Heart right ventricle (tissue), 16 donors: ENCODE results near the gene HIRIP3. TPM values are rescaled to one million over a fixed set of nuclear protein-coding genes. Genes with fewer than 3 reads are reported as not detected.

ENCODE experiments used
- ATAC-seq, 8 donors: fragments of 200-7000 bp; cut with Tn5 transposase; one replicate each; pipeline ENCODE4 v1.9.1; 2020; ENCODE audit warnings: mild to moderate bottlenecking in 8 of 8, moderate library complexity in 8 of 8, moderate number of reproducible peaks in 1 of 8
- DNase-seq, 2 donors: peaks; one replicate each; pipeline ENCODE4 v3.0.0-alpha.2; 2020
- H3K27ac ChIP-seq, 10 donors: fragments of 200-600 bp; sonication (generic) in 2 of 10; one replicate each; pipeline versions ENCODE4 v1.5.0 to v1.8.0; 2020 to 2022; ENCODE audit warnings: mild to moderate bottlenecking in 3 of 10
- H3K27me3 ChIP-seq, 7 donors: fragments of 200-600 bp; one replicate each; pipeline ENCODE4 v1.8.0; 2021 to 2022; ENCODE audit warnings: mild to moderate bottlenecking in 2 of 7
- H3K36me3 ChIP-seq, 9 donors: fragments of 200-600 bp; sonication (generic) in 1 of 9; one replicate each; pipeline versions ENCODE4 v1.5.0 to v1.8.0; 2020 to 2022; ENCODE audit warnings: mild to moderate bottlenecking in 2 of 9
- H3K4me1 ChIP-seq, 9 donors: fragments of 200-600 bp; sonication (generic) in 1 of 9; one replicate each; pipeline versions ENCODE4 v1.5.0 to v1.8.0; 2020 to 2022; ENCODE audit warnings: mild to moderate bottlenecking in 4 of 9
- H3K4me3 ChIP-seq, 10 donors: fragments of 200-600 bp; sonication (generic) in 2 of 10; one replicate each; pipeline versions ENCODE4 v1.5.0 to v1.8.0; 2020 to 2022; ENCODE audit warnings: mild to moderate bottlenecking in 7 of 10, moderate library complexity in 2 of 10
- H3K9me3 ChIP-seq, 11 donors: fragments of 200-600 bp in 10 of 11; sonication (generic) in 2 of 11; one replicate each; pipeline versions ENCODE4 v1.5.0 to v1.8.0; 2013 to 2022; ENCODE audit warnings: mild to moderate bottlenecking in 2 of 11, control low read depth in 1 of 11, moderate library complexity in 1 of 11
- WGBS, 2 donors: extraction: QIAGEN DNeasy Blood & Tissue Kit; methylation state at CpG; one replicate each; pipeline ENCODE4 v1.1.7; 2013; ENCODE audit warnings: inconsistent platforms in 1 of 2; 5-methylcytosine and 5-hydroxymethylcytosine counted together
- intact Hi-C, 10 donors: fragments of 100-400 bp; cut with DNase I; formaldehyde crosslinking; loops; one replicate each; pipeline versions ENCODE4 v1.11.1 to v1.14.2; 2022
- polyA plus RNA-seq, 2 donors: library from polyadenylated mRNA; stranded (reverse); fragments of 200-250 nt; gene quantifications; one replicate each; pipeline ENCODE4 v1.2.3, GENCODE V29; 2013
- total RNA-seq, 10 donors: library from RNA; stranded (reverse); fragmentation: NEBNext Ultra II Directional in 3 of 10; extraction: Animal tissue kit (Norgen Biotek cat#: 25700) in 3 of 10; gene quantifications; one replicate each; pipeline versions ENCODE4 v1.2.1 to v1.2.4, GENCODE V29; 2021 to 2023
- TF ChIP-seq, protein P1 (sequence below), 9 donors: fragments of 200-600 bp; sonication (generic) in 2 of 9; IDR thresholded peaks; one replicate each; pipeline versions ENCODE4 v1.5.0 to v1.8.0; 2021 to 2022; ENCODE audit warnings: antibody characterized with exemption in 9 of 9, mild to moderate bottlenecking in 5 of 9, moderate library complexity in 1 of 9
- donor health status: Arrhythmogenic right ventricular cardiomyopathy.
- donor health status: ischemic (EF 13 %, LVEDD 7.1; RV severe dilation, severe dysfunction).
- donor health status: healthy with polysubstance abuse.
- donor health status: DM: no; HTN: yes; CAD: no.
- donor health status: DM: no; HTN: no; CAD: no.
- donor health status: ischemic (EF 25% LVEDD 6.9; RV normal size, moderate dysfunction).
- donor health status: ischemic (EF 25% LVEDD 5.7; RV mildly dilated, moderate dysfunction).
- donor health status: healthy.
- donor health status: DM: yes; HTN: yes; CAD: no.
- donor health status: Ischemic cardiomyopathy.
- donor health status: ischemic (EF 35%, LVEDD 5.7; RV mildly dilated, moderate dysfunction).
- donor health status: nonischemic (EF 11% LVEDD 7.7; RV severe dilation, severe dysfunction).
- donor health status: DM: yes; HTN: yes; CAD: no.
- donor health status: PGD.
- donor health status: ischemic (EF 29% LVEDD 5.4; RV normal size, mild dysfunction).
- donor health status: nonischemic (EF 23%, LVEDD 6.1; RV moderate dilation, normal function).

The HIRIP3 gene
- total and polyA plus RNA-seq, 12 donors = 14.4 to 23.2 (median 17.7) TPM

DNA sequence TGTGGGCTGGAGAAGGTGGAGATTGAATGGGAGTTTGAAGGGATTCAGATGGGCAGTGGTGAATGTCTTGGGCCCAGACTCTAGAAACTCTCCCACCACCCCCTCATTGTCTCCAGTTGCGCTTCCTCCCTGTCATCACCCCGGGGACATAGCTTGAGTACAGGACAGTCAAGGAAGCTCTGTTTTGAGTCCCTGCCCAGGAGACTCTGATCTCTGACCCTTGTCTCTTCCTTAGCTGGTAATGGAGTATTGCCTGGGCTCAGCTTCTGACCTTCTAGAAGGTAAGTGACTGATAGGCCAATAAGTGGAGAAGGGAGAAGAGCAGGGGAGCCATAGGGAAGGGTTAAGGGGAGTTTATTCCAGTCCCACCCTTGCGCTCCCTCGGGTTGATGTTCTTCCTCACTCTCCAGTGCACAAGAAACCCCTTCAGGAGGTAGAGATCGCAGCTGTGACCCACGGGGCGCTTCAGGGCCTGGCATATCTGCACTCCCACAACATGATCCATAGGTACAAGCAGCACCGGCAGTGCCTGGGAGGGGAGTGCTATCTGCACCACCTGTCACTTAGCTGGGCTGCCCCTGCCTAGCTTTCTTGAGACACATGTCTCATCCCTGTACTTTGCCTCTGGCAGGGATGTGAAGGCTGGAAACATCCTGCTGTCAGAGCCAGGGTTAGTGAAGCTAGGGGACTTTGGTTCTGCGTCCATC, 16.7 kb downstream of the HIRIP3 start:
- intact Hi-C loops = loop anchor here in 3 of 10 donors (10.0 kb wide), 3 partner anchors 54 to 174 kb away; partner anchors contain the start of genes KCTD13 (in 1 of the 3), MAZ (in 1 of the 3), PAGR1 (in 1 of the 3) and PRRT2 (in 1 of the 3)
- DNase-seq (no peak), ATAC-seq (no peak)
- H3K9me3 ChIP-seq = no peaks in the 10 kb centered on the region
- peaks cover 5 to 65% (median 50%) of the 10 kb centered on the region in 9 donors for H3K4me1 ChIP-seq
- peaks cover 0 to 65% (median 59%) of the 10 kb centered on the region in 9 donors for H3K36me3 ChIP-seq
- peak overlapping the region in 8 of 10 donors; percentile 10 to 100 (median 95) for H3K27ac ChIP-seq
- H3K27me3 ChIP-seq = no peaks in the 10 kb centered on the region
- peak overlapping the region in 1 of 10 donors; percentile 79 for H3K4me3 ChIP-seq
- WGBS, 2 donors = 78 to 80% methylated on average over 9 of the region's 9 CpGs
- TF ChIP-seq, protein P1, sequence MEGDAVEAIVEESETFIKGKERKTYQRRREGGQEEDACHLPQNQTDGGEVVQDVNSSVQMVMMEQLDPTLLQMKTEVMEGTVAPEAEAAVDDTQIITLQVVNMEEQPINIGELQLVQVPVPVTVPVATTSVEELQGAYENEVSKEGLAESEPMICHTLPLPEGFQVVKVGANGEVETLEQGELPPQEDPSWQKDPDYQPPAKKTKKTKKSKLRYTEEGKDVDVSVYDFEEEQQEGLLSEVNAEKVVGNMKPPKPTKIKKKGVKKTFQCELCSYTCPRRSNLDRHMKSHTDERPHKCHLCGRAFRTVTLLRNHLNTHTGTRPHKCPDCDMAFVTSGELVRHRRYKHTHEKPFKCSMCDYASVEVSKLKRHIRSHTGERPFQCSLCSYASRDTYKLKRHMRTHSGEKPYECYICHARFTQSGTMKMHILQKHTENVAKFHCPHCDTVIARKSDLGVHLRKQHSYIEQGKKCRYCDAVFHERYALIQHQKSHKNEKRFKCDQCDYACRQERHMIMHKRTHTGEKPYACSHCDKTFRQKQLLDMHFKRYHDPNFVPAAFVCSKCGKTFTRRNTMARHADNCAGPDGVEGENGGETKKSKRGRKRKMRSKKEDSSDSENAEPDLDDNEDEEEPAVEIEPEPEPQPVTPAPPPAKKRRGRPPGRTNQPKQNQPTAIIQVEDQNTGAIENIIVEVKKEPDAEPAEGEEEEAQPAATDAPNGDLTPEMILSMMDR (IDR thresholded peaks at IDR 0.05) = no peak

DNA sequence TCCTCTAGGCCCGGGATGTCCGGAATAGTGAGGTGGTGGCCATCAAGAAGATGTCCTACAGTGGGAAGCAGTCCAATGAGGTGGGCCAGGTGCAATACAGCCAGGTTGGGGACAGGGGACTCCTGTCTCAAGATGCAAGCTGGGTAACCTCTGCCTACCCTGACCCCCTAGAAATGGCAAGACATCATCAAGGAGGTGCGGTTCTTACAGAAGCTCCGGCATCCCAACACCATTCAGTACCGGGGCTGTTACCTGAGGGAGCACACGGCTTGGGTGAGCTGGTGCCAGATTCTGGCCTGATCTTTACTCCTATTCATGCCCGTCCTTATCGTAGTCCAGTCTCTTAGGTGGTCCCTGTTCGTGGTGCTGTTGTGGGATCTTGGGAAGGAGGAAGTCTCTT, 17.3 kb downstream of the HIRIP3 start:
- WGBS, 2 donors = 91 to 93% methylated on average over 9 of the region's 9 CpGs
- DNase-seq (no peak), ATAC-seq (no peak)
- no peaks in the 10 kb centered on the region for H3K9me3 ChIP-seq
- peaks cover 0 to 59% (median 52%) of the 10 kb centered on the region in 9 donors for H3K36me3 ChIP-seq
- H3K27me3 ChIP-seq = no peaks in the 10 kb centered on the region
- intact Hi-C loops = loop anchor here in 3 of 10 donors (10.0 kb wide), 3 partner anchors 53 to 173 kb away; partner anchors contain the start of genes KCTD13 (in 1 of the 3), MAZ (in 1 of the 3), PAGR1 (in 1 of the 3) and PRRT2 (in 1 of the 3)
- peak overlapping the region in 9 of 10 donors; percentile 85 to 100 (median 94) for H3K27ac ChIP-seq
- TF ChIP-seq, protein P1 (IDR thresholded peaks at IDR 0.05) = no peak
- peaks cover 5 to 67% (median 53%) of the 10 kb centered on the region in 9 donors for H3K4me1 ChIP-seq
- peak overlapping the region in 5 of 10 donors; percentile 74 to 99 (median 83) for H3K4me3 ChIP-seq

DNA sequence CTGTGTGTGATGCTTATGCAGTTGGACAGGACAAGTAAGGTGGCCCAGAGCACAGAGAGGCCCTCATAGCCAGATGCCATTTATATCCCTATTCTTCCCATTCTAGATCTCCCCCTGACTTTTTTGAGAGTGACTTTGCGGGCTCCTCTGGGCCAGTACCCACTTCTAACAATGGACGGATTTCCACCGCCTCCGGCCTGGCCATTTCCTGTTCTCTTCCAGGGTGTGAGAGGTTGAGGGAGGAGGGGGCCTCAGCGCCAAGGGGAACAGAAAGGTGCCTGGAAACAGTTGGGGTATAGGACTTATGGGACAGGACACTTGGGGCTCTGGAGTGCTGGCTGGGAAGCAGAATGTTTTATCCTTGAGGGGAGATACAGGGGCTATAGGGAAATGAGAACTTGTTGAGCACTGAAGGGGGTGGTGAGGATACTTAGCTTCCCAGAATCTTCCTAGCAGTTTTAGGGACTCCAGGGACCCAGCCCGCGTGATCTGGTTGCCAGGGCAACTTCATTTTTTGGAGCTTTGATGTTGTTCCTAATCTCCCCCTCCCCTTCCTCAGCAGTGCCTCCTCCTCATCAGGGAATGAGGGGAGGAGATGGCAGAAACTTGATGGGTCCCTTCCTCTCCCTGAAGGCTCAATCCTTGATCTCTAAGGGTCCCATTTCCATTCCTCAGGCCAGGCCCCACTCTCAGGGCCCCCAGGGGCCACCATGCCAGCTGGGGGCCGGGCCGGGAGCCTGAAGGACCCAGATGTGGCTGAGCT, 18.2 kb downstream of the HIRIP3 start:
- peak overlapping the region in 8 of 10 donors; percentile 14 to 99 (median 81) for H3K4me3 ChIP-seq
- H3K36me3 ChIP-seq = peaks cover 0 to 56% (median 44%) of the 10 kb centered on the region in 9 donors
- ATAC-seq (peak in 3 of 8 donors; percentile 6 to 19 (median 12)), DNase-seq (peak in 1 of 2 donors; percentile 53)
- H3K27me3 ChIP-seq = no peaks in the 10 kb centered on the region
- H3K9me3 ChIP-seq = no peaks in the 10 kb centered on the region
- H3K4me1 ChIP-seq = peaks cover 5 to 70% (median 56%) of the 10 kb centered on the region in 9 donors
- TF ChIP-seq, protein P1 (IDR thresholded peaks at IDR 0.05) = no peak
- WGBS, 2 donors = 47 to 57% methylated on average over 9 of the region's 9 CpGs
- peak overlapping the region; percentile 55 to 100 (median 94) for H3K27ac ChIP-seq
- intact Hi-C loops = loop anchor here in 6 of 10 donors (1.0 to 10.0 kb wide), 5 partner anchors 18 to 172 kb away; partner anchors contain the start of genes HIRIP3 (in 3 of the 6), KCTD13 (in 1 of the 6), MAZ (in 1 of the 6) and PAGR1 (in 1 of the 6)
